GM21723 (cell line): Measurements from ENCODE around the gene OTX1.

ENCODE experiments used
- ATAC-seq: cut with Tn5 transposase; IDR thresholded peaks from one replicate; pipeline ENCODE4 v1.9.1; 2021; ENCODE audit warnings: mild to moderate bottlenecking, moderate library complexity; ENCODE audit not compliant: unreplicated experiment

The OTX1 gene

GRCh38 chr2:63046961-63047320, 3.7 kb upstream of the OTX1 start:
- ATAC-seq: no peak

- ATAC-seq: no peak
Measured at GRCh38 chr2:63047321-63048279, 3.0 kb upstream of the OTX1 start.

GRCh38 chr2:63048367-63049171, 2.1 kb upstream of the OTX1 start:
- ATAC-seq: no peak

GRCh38 chr2:63049211-63049969, 1.2 kb upstream of the OTX1 start:
- no peak for ATAC-seq

- peak; percentile 33 for ATAC-seq
Measured at GRCh38 chr2:63049970-63050333, 678 bp upstream of the OTX1 start.

GRCh38 chr2:63051042-63051794, 588 bp downstream of the OTX1 start:
- ATAC-seq: no peak

GRCh38 chr2:63051795-63052333, 1.2 kb downstream of the OTX1 start:
- no peak for ATAC-seq

GRCh38 chr2:63052411-63053080, 1.9 kb downstream of the OTX1 start:
- no peak for ATAC-seq

- ATAC-seq: no peak
Measured at GRCh38 chr2:63053081-63053888, 2.7 kb downstream of the OTX1 start.

GRCh38 chr2:63053889-63054602, 3.4 kb downstream of the OTX1 start:
- ATAC-seq: no peak

- ATAC-seq: no peak
Measured at GRCh38 chr2:63054841-63055225, 4.2 kb downstream of the OTX1 start.

GRCh38 chr2:63055226-63056106, 4.8 kb downstream of the OTX1 start:
- no peak for ATAC-seq

GRCh38 chr2:63056107-63057050, 5.7 kb downstream of the OTX1 start:
- no peak for ATAC-seq

GRCh38 chr2:63057249-63058143, 6.9 kb downstream of the OTX1 start:
- ATAC-seq: no peak
